Measurements from ENCODE around the gene SMO. TPM values are rescaled to one million over a fixed set of nuclear protein-coding genes. Genes with fewer than 3 reads are reported as not detected.
"Not testable (repeated sequence)": the region's sequence is repeated elsewhere in the genome, so short reads cannot be mapped to it uniquely, and the experiment has no call there.

The SMO gene
- total RNA-seq, 1 experiment from 2014 or later = 3.1 TPM

DNA sequence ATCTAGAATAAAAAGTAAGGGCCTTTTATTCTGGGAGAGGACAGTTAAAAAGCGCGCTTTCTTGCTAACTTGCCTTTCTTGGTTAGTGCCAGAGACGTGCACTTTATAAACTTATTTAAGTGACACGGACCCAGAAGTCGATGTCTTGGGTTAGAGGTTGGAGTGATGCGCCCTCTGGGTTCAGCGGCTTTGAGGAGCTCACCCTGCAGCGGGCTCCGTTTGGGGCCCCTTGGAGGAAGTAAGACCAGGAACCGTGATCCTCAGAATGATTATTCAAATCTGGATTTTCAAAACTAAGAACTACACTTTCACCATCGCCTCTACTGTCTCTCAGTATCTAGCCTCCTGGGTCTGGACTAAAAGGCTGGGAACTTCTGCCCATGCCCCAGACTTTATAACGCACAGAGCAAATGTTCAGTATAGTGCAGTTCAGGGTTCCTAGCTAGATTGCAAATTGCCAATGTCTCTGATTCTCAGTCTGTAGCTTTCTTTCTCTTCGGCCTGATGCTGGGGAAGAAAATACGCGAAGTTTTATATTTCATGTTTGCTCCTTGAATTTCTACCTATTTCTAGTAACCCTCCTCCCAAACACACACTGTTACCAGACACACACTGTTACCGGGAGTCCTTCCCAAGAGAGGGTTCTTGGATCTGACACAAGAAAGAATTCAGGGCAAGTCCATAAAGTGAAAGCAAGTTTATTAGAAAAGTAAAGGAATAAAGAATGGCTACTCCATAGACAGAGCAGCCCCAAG lies 18.6 kb upstream of the SMO start:
- DNase-seq (ENCODE audit: low read depth) = no peak

DNA sequence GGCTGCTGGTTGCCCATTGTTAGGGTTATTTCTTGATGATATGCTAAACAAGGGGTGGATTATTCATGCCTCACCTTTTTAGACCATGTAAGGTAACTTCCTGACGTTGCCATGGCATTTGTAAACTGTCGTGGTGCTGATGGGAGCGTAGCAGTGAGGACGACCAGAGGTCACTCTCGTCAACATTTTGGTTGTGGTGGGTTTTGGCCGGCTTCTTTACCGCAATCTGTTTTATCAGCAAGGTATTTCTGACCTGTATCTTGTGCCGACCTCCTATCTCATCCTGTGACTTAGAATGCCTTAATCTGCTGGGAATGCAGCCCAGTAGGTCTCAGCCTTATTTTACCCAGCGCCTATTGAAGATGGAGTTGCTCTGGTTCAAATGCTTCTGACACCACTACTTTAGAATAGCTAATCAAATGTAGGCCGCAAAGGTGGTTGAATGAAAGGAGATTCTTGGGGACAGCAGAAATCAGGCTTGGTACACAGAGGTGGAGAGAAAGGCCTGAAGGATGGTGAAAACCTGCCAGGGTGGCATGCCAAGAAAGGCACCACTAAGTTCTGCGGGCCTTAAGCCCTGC lies 17.9 kb upstream of the SMO start:
- no peak for DNase-seq (ENCODE audit: low read depth)

DNA sequence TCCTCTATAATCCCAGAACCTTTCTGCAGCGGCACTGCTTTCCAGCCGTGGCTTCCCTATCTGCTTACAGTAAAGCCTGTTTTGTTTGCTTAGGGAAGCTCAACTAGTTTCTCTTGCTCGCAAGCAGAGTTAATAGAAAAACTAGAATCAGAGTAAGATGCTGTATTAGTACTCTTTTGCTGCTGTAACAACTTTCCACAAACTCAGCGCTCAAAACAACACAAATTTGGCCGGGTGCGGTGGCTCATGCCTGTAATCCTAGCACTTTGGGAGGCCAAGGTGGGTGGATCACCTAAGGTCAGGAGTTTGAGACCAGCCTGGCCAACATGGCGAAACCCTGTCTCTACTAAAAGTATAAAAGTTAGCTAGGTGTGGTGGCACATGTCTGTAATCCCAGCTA lies 14.6 kb upstream of the SMO start:
- DNase-seq (ENCODE audit: low read depth) = not testable (repeated sequence)

- DNase-seq (ENCODE audit: low read depth) = no peak
These were observed 11.3 kb upstream of the SMO start for GRCh38 chr7:129176916-129177710.

GRCh38 chr7:129184981-129185670 lies 3.3 kb upstream of the SMO start:
- DNase-seq (ENCODE audit: low read depth) = peak; percentile 9

- no peak for DNase-seq (ENCODE audit: low read depth)
These were observed 1.6 kb upstream of the SMO start for GRCh38 chr7:129186749-129187260.

DNA sequence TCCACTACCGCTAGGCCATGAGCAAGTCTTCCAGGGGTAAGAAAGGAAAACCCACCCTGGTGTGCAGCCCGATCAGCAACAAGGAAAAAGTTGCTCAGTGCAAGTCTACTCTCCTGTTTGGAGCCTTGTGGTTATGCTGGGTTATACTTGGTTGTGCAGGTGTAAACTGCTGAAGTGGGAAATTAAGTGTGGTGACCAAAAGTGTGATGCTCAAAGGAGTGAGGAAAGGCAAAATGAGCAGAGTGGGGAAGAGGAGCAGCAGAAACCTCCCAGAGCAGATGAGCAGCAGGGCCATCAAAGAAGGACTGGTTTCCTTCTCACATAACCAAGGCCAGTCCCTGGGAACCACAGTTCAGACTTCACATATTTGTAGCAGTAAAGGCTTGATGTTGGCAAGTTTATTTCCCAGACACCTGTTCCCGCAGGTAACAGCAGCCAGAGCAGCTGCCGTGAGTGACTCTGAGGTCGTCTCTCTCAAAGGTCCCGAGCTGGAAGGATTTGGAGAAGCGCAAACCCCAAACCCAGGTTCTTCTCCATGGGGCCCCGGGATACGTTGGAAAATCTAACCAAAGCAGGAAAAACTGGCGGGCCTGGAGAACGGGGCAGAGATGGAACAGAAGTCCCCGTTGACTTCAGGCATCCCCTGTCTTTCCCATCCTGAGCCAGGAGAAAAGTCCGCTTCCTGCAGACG lies 607 bp upstream of the SMO start:
- DNase-seq (ENCODE audit: low read depth) = no peak

- no peak for DNase-seq (ENCODE audit: low read depth)
These were observed 643 bp downstream of the SMO start for GRCh38 chr7:129188892-129189660.

DNA sequence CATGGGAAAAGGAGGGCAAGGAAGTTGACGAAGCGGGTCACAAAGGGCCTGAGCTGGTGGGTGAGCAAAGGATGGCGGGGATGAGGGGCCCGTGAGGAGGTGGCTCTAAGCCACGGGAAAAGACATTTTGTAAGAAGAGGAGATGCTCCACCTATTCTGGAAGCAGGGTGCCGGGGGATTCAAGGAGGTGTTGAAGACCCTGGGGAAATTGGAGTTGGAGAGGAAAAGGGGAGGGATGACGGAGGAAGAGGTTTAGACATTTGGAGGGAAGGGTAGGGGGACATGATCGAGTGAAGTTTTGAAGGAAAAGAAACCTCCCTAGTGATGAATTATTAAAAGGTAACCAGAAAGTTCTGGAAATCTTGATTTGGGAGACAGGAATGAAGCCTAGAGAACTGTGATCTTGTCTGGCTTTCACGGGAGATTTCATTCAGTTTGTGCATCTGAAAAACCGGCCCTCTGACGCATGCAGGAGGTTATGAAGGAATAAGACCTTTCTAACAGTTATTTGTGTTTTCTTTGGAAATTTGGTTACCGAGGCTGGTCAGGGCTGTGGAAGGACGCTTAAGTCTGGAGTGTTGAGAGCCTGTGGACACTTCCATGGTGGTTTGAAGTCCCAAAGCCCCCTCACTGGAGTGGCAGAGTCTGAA lies 1.4 kb downstream of the SMO start:
- DNase-seq (ENCODE audit: low read depth) = no peak

GRCh38 chr7:129191272-129191671 lies 2.8 kb downstream of the SMO start:
- DNase-seq (ENCODE audit: low read depth) = no peak

DNA sequence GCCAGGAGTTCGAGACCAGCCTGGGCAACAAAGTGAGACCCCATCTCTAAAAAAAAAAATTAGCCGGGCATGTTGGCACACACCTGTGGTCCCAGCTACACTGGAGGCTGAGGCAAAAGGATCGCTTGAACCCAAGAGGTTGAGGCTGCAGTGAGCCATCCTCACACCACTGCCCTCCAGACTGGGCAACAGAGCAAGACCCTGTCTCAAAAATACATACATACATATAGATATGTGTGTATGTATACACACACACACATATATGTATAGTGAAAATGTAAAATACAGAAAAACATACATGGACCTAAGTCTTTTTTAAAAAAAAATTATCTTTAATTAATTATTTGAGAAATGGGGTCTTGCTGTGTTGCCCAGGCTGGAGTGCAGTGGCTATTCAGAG lies 5.5 kb downstream of the SMO start:
- no peak for DNase-seq (ENCODE audit: low read depth)

- DNase-seq (ENCODE audit: low read depth) = no peak
These were observed 9.3 kb downstream of the SMO start for GRCh38 chr7:129197771-129198170.

GRCh38 chr7:129199406-129199805 lies 11.0 kb downstream of the SMO start:
- no peak for DNase-seq (ENCODE audit: low read depth)

GRCh38 chr7:129202058-129202777 lies 13.8 kb downstream of the SMO start:
- no peak for DNase-seq (ENCODE audit: low read depth)

- no peak for DNase-seq (ENCODE audit: low read depth)
These were observed 14.8 kb downstream of the SMO start for GRCh38 chr7:129203050-129203741.

GRCh38 chr7:129205126-129205818 lies 16.8 kb downstream of the SMO start:
- no peak for DNase-seq (ENCODE audit: low read depth)

DNA sequence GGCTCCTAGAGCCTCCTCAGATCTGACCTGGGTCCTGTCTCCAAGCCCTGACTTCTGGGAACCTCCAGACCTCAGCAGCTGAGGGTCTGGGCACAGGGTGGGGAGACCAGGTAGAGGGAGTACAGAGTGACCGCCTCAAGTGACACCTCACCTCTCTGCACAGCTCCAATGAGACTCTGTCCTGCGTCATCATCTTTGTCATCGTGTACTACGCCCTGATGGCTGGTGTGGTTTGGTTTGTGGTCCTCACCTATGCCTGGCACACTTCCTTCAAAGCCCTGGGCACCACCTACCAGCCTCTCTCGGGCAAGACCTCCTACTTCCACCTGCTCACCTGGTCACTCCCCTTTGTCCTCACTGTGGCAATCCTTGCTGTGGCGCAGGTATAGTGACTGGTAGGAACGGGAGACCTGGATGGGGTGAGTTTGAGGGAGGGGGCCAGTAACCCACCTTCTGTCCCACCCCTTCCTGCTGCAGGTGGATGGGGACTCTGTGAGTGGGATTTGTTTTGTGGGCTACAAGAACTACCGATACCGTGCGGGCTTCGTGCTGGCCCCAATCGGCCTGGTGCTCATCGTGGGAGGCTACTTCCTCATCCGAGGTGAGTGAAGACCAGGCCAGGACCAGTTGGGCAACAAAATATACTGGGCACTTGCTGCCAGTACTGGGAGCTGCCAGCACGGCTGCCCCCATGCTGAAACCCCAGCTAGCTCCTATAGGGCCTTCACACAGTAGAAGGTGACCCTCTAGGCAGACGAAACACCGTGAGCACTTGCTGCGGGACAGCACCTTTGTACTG lies 17.8 kb downstream of the SMO start:
- DNase-seq (ENCODE audit: low read depth) = no peak
